ENCODE data around the gene ZNF467.

DNA sequence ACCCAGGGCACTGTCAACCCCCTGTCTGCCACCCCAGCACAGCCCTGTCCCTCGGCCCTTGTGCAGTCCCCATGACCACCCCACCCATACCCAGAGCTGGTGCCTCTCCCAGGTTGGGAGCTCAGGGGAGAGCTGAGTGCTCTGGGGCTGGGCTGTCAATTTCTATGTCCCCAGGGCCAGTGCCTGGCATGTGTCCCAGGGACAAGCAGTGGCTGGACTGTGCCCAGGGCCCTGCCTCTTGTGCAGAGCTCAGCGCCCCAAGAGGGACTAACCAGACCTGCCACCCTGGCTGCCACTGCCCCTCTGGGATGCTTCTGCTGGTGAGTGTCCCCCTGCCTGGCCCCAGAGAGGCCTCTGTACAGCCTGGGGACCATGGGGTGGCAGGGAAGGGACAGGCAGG lies 35.8 kb upstream of the ZNF467 start:
- TF ChIP-seq GATA3 (IDR thresholded peaks at IDR 0.05; ENCODE audit: low read depth, low read length): no peak
- TF ChIP-seq GATA2 (IDR thresholded peaks at IDR 0.05; ENCODE audit: low read depth, low read length): no peak
